OCI-LY1 (cell line): Measurements from ENCODE around the gene WDSUB1.

Experiments
- H2AFZ ChIP-seq: fragments of 200-600 bp; sonication (generic), shearing (Covaris generic); 2 replicates; pipeline ENCODE4 v1.6.0; 2014; ENCODE audit warnings: antibody characterized with exemption, mild to moderate bottlenecking, low read length
- H3F3A ChIP-seq: fragments of 200-600 bp; sonication (generic), shearing (Covaris generic); 2 replicates; pipeline ENCODE4 v1.6.0; 2014; ENCODE audit warnings: mild to moderate bottlenecking, antibody characterized with exemption, low read length, moderate library complexity; ENCODE audit not compliant: insufficient read depth
- H3K27ac ChIP-seq: fragments of 200-600 bp; sonication (generic); 2 replicates; pipeline ENCODE4 v1.5.1; 2014; ENCODE audit warnings: low read length, mixed run types, mild to moderate bottlenecking, low read depth; ENCODE audit not compliant: poor library complexity, severe bottlenecking
- H3K27me3 ChIP-seq: fragments of 200-600 bp; sonication (generic); 2 replicates; pipeline ENCODE4 v1.6.0; 2014; ENCODE audit warnings: antibody characterized with exemption, mild to moderate bottlenecking, low read length, moderate library complexity; ENCODE audit not compliant: insufficient read depth
- H3K36me3 ChIP-seq: fragments of 200-600 bp; sonication (generic); 2 replicates; pipeline ENCODE4 v1.6.1; 2014; ENCODE audit warnings: mild to moderate bottlenecking, antibody characterized with exemption, low read length, moderate library complexity, mixed read lengths; ENCODE audit not compliant: insufficient read depth
- H3K4me1 ChIP-seq: fragments of 200-600 bp; sonication (generic); 2 replicates; pipeline ENCODE4 v1.5.1; 2014; ENCODE audit warnings: mild to moderate bottlenecking, low read length, moderate library complexity; ENCODE audit not compliant: insufficient read depth, severe bottlenecking
- H3K4me2 ChIP-seq: fragments of 200-600 bp; sonication (generic), shearing (Covaris generic); 2 replicates; pipeline ENCODE4 v1.6.1; 2014; ENCODE audit warnings: low read length
- H3K4me3 ChIP-seq: fragments of 200-600 bp; sonication (generic); 2 replicates; pipeline ENCODE4 v1.5.1; 2014; ENCODE audit warnings: low read length, low read depth, mild to moderate bottlenecking, mixed read lengths; ENCODE audit not compliant: poor library complexity, severe bottlenecking
- H3K79me2 ChIP-seq: fragments of 200-600 bp; shearing (Covaris generic); 2 replicates; pipeline ENCODE4 v1.6.1; 2016; ENCODE audit warnings: mixed run types, low read length, mixed read lengths; ENCODE audit not compliant: insufficient read depth
- H3K9ac ChIP-seq: fragments of 200-600 bp; sonication (generic), shearing (Covaris generic); 2 replicates; pipeline ENCODE4 v1.6.1; 2014; ENCODE audit warnings: mild to moderate bottlenecking, low read length, mixed read lengths
- H3K9me2 ChIP-seq: fragments of 200-600 bp; sonication (generic), shearing (Covaris generic); 2 replicates; pipeline ENCODE4 v1.6.1; 2014; ENCODE audit warnings: low read depth, mild to moderate bottlenecking, low read length, mixed read lengths
- H3K9me3 ChIP-seq: fragments of 200-600 bp; shearing (Covaris generic); 2 replicates; pipeline ENCODE4 v1.6.1; 2014; ENCODE audit warnings: low read length, mixed read lengths
- H4K20me1 ChIP-seq: fragments of 200-600 bp; sonication (generic), shearing (Covaris generic); 2 replicates; pipeline ENCODE4 v1.6.0; 2016; ENCODE audit warnings: mild to moderate bottlenecking, low read length; ENCODE audit not compliant: insufficient read depth
- CTCF ChIP-seq: fragments of 200-600 bp; sonication (generic), shearing (Covaris generic); IDR thresholded peaks from 2 replicates; pipeline ENCODE4 v1.5.1; 2017; ENCODE audit warnings: mild to moderate bottlenecking, antibody characterized with exemption, low read length, moderate library complexity, mixed read lengths
- EZH2 ChIP-seq: fragments of 200-600 bp; sonication (generic), shearing (Covaris generic); IDR thresholded peaks from 2 replicates; pipeline ENCODE4 v1.8.0; 2017; ENCODE audit warnings: borderline replicate concordance, mixed run types, mild to moderate bottlenecking, antibody characterized with exemption, low read length, moderate library complexity, mixed read lengths

WDSUB1 gene

GRCh38 chr2:159234868-159235267 lies 51.6 kb downstream of the WDSUB1 start:
- Histone ChIP-seq H3K9ac (no peak overlapping the region), H3K4me1 (no peaks in the 10 kb centered on the region), H3K9me2 (no peaks in the 10 kb centered on the region), H3K4me3 (no peak overlapping the region), H4K20me1 (no peaks in the 10 kb centered on the region), H3K9me3 (no peaks in the 10 kb centered on the region), H3F3A (no peaks in the 10 kb centered on the region), H2AFZ (no peak overlapping the region), H3K79me2 (no peaks in the 10 kb centered on the region), H3K27ac (no peak overlapping the region), H3K4me2 (no peak overlapping the region), H3K27me3 (no peaks in the 10 kb centered on the region), H3K36me3 (peaks cover 22% of the 10 kb centered on the region)
- TF ChIP-seq EZH2: no peak
- no peak for TF ChIP-seq CTCF

GRCh38 chr2:159232456-159233170 lies 53.9 kb downstream of the WDSUB1 start:
- H3K4me1 ChIP-seq: no peaks in the 10 kb centered on the region
- H3K36me3 ChIP-seq: peaks cover 18% of the 10 kb centered on the region
- no peak overlapping the region for H3K9ac ChIP-seq
- H3K9me2 ChIP-seq: no peaks in the 10 kb centered on the region
- no peaks in the 10 kb centered on the region for H3F3A ChIP-seq
- no peaks in the 10 kb centered on the region for H3K9me3 ChIP-seq
- no peak for TF ChIP-seq CTCF
- no peak for TF ChIP-seq EZH2
- H3K27ac ChIP-seq: no peak overlapping the region
- no peaks in the 10 kb centered on the region for H3K27me3 ChIP-seq
- H3K4me3 ChIP-seq: no peak overlapping the region
- H4K20me1 ChIP-seq: no peaks in the 10 kb centered on the region
- no peaks in the 10 kb centered on the region for H3K79me2 ChIP-seq
- no peak overlapping the region for H3K4me2 ChIP-seq
- no peak overlapping the region for H2AFZ ChIP-seq

- TF ChIP-seq CTCF (no peak), EZH2 (no peak)
- Histone ChIP-seq H3K4me2 (no peak overlapping the region), H3K9me3 (no peaks in the 10 kb centered on the region), H3K9ac (no peak overlapping the region), H3K4me1 (peaks cover 14% of the 10 kb centered on the region), H3K27me3 (no peaks in the 10 kb centered on the region), H3F3A (no peaks in the 10 kb centered on the region), H2AFZ (no peak overlapping the region), H3K79me2 (no peaks in the 10 kb centered on the region), H3K36me3 (peaks cover 9% of the 10 kb centered on the region), H4K20me1 (no peaks in the 10 kb centered on the region), H3K27ac (no peak overlapping the region), H3K4me3 (no peak overlapping the region), H3K9me2 (no peaks in the 10 kb centered on the region)
Measured at GRCh38 chr2:159230145-159230877, 56.2 kb downstream of the WDSUB1 start.
